T-helper 17 cell (primary cell): ENCODE data around the gene SPATA2L. TPM values are rescaled to one million over a fixed set of nuclear protein-coding genes. Genes with fewer than 3 reads are reported as not detected.

ENCODE experiments used
- ATAC-seq: fragments of 150-1000 bp; cut with Tn5 transposase; 2 replicates; pipeline ENCODE4 v1.10.0; 2021; ENCODE audit warnings: mild to moderate bottlenecking, moderate library complexity
- DNase-seq, 3 donors: peaks; one replicate each; pipeline versions ENCODE4 v3.0.0 to v3.0.0-alpha.2; 2020 to 2021
- H3K9me3 ChIP-seq: one replicate; pipeline ENCODE4 v1.7.0; 2013; ENCODE audit warnings: low read length, mild to moderate bottlenecking; ENCODE audit not compliant: control insufficient read depth, poor library complexity, severe bottlenecking
- H3K27ac Mint-ChIP-seq: one replicate; pipeline ENCODE4 v1.8.0; 2022; ENCODE audit warnings: mild to moderate bottlenecking, moderate library complexity, mixed read lengths
- H3K27me3 Mint-ChIP-seq: one replicate; pipeline ENCODE4 v1.8.0; 2022; ENCODE audit warnings: mixed read lengths
- H3K36me3 Mint-ChIP-seq: one replicate; pipeline ENCODE4 v1.8.0; 2022; ENCODE audit warnings: low read depth, mixed read lengths
- H3K4me1 Mint-ChIP-seq: one replicate; pipeline ENCODE4 v1.8.0; 2022; ENCODE audit warnings: mild to moderate bottlenecking, mixed read lengths
- H3K4me3 Mint-ChIP-seq: one replicate; pipeline ENCODE4 v1.8.0; 2022; ENCODE audit warnings: mild to moderate bottlenecking, moderate library complexity, mixed read lengths
- total RNA-seq, 4 donors: library from RNA in 2 of 4; stranded (reverse) in 2 of 4; gene quantifications; one replicate each; pipeline ENCODE4 v1.2.3 and lab custom pipeline; 2022 to 2026

SPATA2L gene, protein sequence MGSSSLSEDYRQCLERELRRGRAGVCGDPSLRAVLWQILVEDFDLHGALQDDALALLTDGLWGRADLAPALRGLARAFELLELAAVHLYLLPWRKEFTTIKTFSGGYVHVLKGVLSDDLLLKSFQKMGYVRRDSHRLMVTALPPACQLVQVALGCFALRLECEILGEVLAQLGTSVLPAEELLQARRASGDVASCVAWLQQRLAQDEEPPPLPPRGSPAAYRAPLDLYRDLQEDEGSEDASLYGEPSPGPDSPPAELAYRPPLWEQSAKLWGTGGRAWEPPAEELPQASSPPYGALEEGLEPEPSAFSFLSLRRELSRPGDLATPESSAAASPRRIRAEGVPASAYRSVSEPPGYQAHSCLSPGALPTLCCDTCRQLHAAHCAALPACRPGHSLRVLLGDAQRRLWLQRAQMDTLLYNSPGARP
- total RNA-seq = 10 to 100 TPM; 20.6 to 30.8 TPM
- total RNA-seq (lab: John Stamatoyannopoulos, UW) = 15.5 to 24.5 reads per million in 2 donors

- ATAC-seq (peak; percentile 84), DNase-seq (peak; percentile 97 to 98 (median 98))
- Mint-ChIP-seq H3K36me3 (no peaks in the 10 kb centered on the region), H3K27ac (peak within 1 kb of the TSS; percentile 68), H3K4me3 (peak within 1 kb of the TSS; percentile 84), H3K4me1 (peaks cover 15% of the 10 kb centered on the region), H3K27me3 (no peaks in the 10 kb centered on the region)
- H3K9me3 ChIP-seq = no peaks in the 10 kb centered on the region
Observed at GRCh38 chr16:89701425-89702406, at the start of gene SPATA2L. Gene SPATA2L, minus strand, starts transcription at chr16:89701705. Its CDS starts 473 bp downstream, at chr16:89701232.

DNA sequence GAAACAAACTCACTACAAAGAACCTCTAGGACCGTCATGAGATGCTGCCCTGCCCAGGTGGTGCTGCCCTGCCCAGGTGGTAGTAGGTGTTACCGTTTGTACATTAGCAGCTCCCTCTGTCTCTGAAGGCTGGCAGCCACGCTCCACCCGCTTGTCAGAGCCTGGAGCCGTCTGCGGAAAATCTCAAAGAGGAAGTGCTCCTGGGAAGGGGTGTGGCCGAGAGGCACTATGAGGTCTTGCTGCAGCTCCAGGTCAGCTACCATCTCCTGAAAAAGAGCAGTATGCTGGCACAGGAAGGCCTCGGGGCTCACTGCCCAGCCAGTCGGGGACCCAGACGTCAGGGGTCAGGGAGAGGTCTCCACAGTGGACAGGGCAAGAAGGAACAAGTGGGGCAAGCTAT, 48.1 kb upstream of the SPATA2L start:
- Mint-ChIP-seq H3K36me3 (no peaks in the 10 kb centered on the region), H3K4me3 (no peak overlapping the region), H3K27ac (peak overlapping the region; percentile 87), H3K27me3 (no peaks in the 10 kb centered on the region), H3K4me1 (peaks cover 6% of the 10 kb centered on the region)
- no peak for DNase-seq
- no peaks in the 10 kb centered on the region for H3K9me3 ChIP-seq
- no peak for ATAC-seq

GRCh38 chr16:89748921-89749320, 47.4 kb upstream of the SPATA2L start:
- no peak for ATAC-seq
- no peak for DNase-seq
- no peaks in the 10 kb centered on the region for H3K9me3 ChIP-seq
- H3K4me3 Mint-ChIP-seq = no peak overlapping the region
- H3K27me3 Mint-ChIP-seq = no peaks in the 10 kb centered on the region
- peak overlapping the region; percentile 87 for H3K27ac Mint-ChIP-seq
- no peaks in the 10 kb centered on the region for H3K36me3 Mint-ChIP-seq
- H3K4me1 Mint-ChIP-seq = peaks cover 6% of the 10 kb centered on the region

DNA sequence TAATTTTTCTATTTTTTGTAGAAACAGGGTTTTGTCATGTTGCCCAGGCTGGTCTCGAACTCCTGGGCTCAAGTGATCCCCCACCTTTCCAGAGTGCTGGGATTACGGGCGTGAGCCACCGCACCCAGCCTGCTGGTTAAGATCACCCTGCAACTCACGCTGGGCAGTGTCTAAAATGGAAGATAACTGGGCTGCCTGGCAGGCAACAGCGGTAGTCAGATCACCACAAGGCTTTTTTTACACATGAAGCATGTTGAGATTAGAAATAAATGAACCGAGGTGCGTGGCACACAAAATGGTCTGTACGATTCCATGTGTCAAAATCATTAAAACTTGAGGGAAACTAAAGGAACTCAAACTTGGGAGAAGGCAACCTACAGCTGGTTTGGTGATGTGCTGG, 46.6 kb upstream of the SPATA2L start:
- Mint-ChIP-seq H3K27me3 (no peaks in the 10 kb centered on the region), H3K4me1 (peaks cover 6% of the 10 kb centered on the region), H3K27ac (no peak overlapping the region), H3K4me3 (no peak overlapping the region), H3K36me3 (no peaks in the 10 kb centered on the region)
- H3K9me3 ChIP-seq = no peaks in the 10 kb centered on the region
- no peak for ATAC-seq
- no peak for DNase-seq

DNA sequence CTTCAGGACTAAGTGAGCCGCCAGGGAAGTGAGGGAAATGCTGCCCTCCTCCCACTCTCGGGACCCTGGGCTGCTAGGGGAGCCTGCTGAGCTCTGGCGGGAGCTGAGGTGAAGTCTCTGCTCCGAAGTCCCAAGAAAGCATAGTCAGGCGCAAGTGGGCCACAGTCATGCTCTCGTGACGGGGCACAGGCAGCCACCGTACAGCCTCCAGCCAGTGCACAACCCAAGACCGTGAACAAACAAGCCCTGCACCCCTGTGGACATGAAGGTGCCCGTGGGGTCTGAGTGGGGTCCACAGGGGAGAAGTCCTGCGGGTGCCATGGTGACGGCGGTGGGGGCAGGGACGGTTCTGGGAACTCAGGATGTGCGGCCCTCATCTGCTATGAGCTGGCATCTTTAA, 44.5 kb upstream of the SPATA2L start:
- H3K9me3 ChIP-seq = no peaks in the 10 kb centered on the region
- Mint-ChIP-seq H3K36me3 (no peaks in the 10 kb centered on the region), H3K4me1 (peaks cover 8% of the 10 kb centered on the region), H3K27me3 (no peaks in the 10 kb centered on the region), H3K4me3 (no peak overlapping the region), H3K27ac (no peak overlapping the region)
- DNase-seq (no peak), ATAC-seq (no peak)

- no peaks in the 10 kb centered on the region for H3K36me3 Mint-ChIP-seq
- DNase-seq (no peak), ATAC-seq (no peak)
- H3K27me3 Mint-ChIP-seq = no peaks in the 10 kb centered on the region
- H3K9me3 ChIP-seq = no peaks in the 10 kb centered on the region
- no peak overlapping the region for H3K27ac Mint-ChIP-seq
- no peak overlapping the region for H3K4me3 Mint-ChIP-seq
- H3K4me1 Mint-ChIP-seq = peaks cover 10% of the 10 kb centered on the region
Observed at GRCh38 chr16:89744813-89745212, 43.3 kb upstream of the SPATA2L start.

- H3K27me3 Mint-ChIP-seq = no peaks in the 10 kb centered on the region
- no peaks in the 10 kb centered on the region for H3K36me3 Mint-ChIP-seq
- H3K9me3 ChIP-seq = no peaks in the 10 kb centered on the region
- peaks cover 15% of the 10 kb centered on the region for H3K4me1 Mint-ChIP-seq
- peak; percentile 30 for ATAC-seq
- peak overlapping the region; percentile 12 for H3K4me3 Mint-ChIP-seq
- no peak for DNase-seq
- peak overlapping the region; percentile 59 for H3K27ac Mint-ChIP-seq
Observed at GRCh38 chr16:89742948-89743347, 41.4 kb upstream of the SPATA2L start.

GRCh38 chr16:89741342-89742014, 40.0 kb upstream of the SPATA2L start:
- Mint-ChIP-seq H3K4me3 (no peak overlapping the region), H3K27ac (peak overlapping the region; percentile 59), H3K4me1 (peaks cover 24% of the 10 kb centered on the region), H3K27me3 (no peaks in the 10 kb centered on the region), H3K36me3 (no peaks in the 10 kb centered on the region)
- ATAC-seq (no peak), DNase-seq (no peak)
- H3K9me3 ChIP-seq = no peaks in the 10 kb centered on the region

GRCh38 chr16:89739383-89739782, 37.9 kb upstream of the SPATA2L start:
- no peaks in the 10 kb centered on the region for H3K27me3 Mint-ChIP-seq
- peak overlapping the region; percentile 59 for H3K27ac Mint-ChIP-seq
- no peak for DNase-seq
- H3K36me3 Mint-ChIP-seq = no peaks in the 10 kb centered on the region
- peaks cover 24% of the 10 kb centered on the region for H3K4me1 Mint-ChIP-seq
- no peaks in the 10 kb centered on the region for H3K9me3 ChIP-seq
- ATAC-seq = no peak
- H3K4me3 Mint-ChIP-seq = no peak overlapping the region

- peaks cover 24% of the 10 kb centered on the region for H3K4me1 Mint-ChIP-seq
- DNase-seq (no peak), ATAC-seq (no peak)
- no peaks in the 10 kb centered on the region for H3K36me3 Mint-ChIP-seq
- peak overlapping the region; percentile 66 for H3K27ac Mint-ChIP-seq
- H3K4me3 Mint-ChIP-seq = no peak overlapping the region
- no peaks in the 10 kb centered on the region for H3K9me3 ChIP-seq
- H3K27me3 Mint-ChIP-seq = no peaks in the 10 kb centered on the region
Observed at GRCh38 chr16:89738538-89739317, 37.2 kb upstream of the SPATA2L start.

DNA sequence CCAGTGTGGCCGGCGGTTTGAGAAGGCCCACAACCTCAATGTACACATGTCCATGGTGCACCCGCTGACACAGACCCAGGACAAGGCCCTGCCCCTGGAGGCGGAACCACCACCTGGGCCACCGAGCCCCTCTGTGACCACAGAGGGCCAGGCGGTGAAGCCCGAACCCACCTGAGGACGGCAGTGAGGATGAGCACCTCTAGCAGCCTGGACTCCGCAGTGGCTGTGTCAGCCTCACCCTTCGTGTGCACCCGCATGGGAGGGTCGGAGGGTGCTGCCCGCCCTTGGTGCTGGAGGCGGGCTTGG, 36.5 kb upstream of the SPATA2L start:
- H3K4me3 Mint-ChIP-seq = peak overlapping the region; percentile 68
- no peaks in the 10 kb centered on the region for H3K9me3 ChIP-seq
- peaks cover 20% of the 10 kb centered on the region for H3K4me1 Mint-ChIP-seq
- no peak for DNase-seq
- H3K36me3 Mint-ChIP-seq = no peaks in the 10 kb centered on the region
- H3K27ac Mint-ChIP-seq = peak overlapping the region; percentile 66
- ATAC-seq = no peak
- no peaks in the 10 kb centered on the region for H3K27me3 Mint-ChIP-seq

DNA sequence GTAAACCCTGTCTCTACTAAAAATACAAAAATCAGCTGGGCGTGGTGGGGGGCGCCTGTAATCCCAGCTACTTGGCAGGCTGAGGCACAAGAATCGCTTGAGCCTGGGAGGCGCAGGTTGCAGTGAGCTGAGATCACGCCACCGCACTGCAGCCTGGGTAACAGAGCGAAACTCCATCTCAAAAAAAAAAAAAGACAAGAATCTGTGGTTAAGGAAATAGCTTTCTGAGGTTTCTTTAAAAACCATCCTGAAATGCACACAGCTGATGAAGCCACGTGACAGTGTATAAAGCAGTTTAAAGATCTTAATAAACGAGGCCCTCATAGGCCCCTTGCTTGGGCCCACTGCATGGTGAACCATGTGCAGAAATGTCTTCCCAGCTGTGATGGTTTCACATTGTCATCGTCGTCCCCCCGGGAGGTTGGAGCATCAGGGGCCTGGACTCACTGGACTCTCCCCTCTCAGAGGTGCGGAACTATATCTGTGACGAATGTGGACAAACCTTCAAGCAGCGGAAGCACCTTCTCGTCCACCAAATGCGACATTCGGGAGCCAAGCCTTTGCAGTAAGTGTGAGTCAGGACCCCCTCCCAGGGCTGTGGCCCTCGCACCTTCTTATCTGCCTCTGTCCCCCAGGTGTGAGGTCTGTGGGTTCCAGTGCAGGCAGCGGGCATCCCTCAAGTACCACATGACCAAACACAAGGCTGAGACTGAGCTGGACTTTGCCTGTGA, 36.0 kb upstream of the SPATA2L start:
- peak overlapping the region; percentile 66 for H3K27ac Mint-ChIP-seq
- H3K27me3 Mint-ChIP-seq = no peaks in the 10 kb centered on the region
- peaks cover 20% of the 10 kb centered on the region for H3K4me1 Mint-ChIP-seq
- H3K36me3 Mint-ChIP-seq = no peaks in the 10 kb centered on the region
- H3K4me3 Mint-ChIP-seq = peak overlapping the region; percentile 68
- ATAC-seq = peak; percentile 90
- H3K9me3 ChIP-seq = no peaks in the 10 kb centered on the region
- DNase-seq = peak in 2 of 3 donors; percentile 25 to 51
